GM10847 (cell line): ENCODE data around the gene CS.

Experiments
- POLR2A ChIP-seq: IDR thresholded peaks from 2 replicates; pipeline ENCODE4 v1.6.1; 2011; ENCODE audit not compliant: insufficient read length; ENCODE audit errors: extremely low read depth

CS gene

GRCh38 chr12:56326533-56326932 is 26.4 kb upstream of the CS start:
- no peak for TF ChIP-seq POLR2A

GRCh38 chr12:56326126-56326525 is 26.0 kb upstream of the CS start:
- no peak for TF ChIP-seq POLR2A

DNA sequence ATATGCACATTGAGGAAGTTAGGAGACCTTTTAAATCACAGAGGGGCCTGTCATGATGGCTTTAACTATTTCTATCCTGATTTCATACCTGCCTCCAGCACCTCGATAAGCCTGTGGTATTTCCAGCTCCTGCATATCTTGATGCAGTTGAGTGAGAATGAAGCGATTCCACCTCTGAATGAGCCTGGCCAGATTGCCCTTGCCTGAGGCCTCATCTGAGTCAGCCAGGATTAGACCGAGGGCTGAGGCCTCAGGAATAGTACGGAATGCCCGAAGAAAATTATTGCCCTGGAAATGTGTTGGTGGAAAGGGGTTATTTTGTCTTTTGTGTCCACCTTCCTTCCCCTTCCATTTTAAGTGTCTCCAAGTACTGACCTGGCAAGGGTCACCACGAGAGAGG is 24.1 kb upstream of the CS start:
- no peak for TF ChIP-seq POLR2A

DNA sequence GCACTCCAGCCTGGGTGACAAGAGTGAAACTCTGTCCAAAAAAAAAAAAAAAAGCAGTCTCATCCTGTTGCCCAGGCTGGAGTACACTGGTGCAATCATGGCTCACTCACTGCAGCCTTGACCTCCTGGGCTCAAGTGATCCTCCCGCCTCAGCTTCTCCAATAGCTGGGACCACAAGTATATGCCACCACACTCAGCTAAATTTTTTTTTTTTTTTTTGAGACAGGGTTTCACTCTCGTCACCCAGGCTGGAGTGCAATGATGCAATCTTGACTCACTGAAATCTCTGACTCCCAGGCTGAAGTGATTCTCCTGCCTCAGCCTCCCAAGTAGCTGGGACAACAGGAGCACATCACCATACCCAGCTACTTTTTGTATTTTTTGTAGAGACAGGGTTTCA is 20.9 kb upstream of the CS start:
- no peak for TF ChIP-seq POLR2A

GRCh38 chr12:56317675-56318074 is 17.5 kb upstream of the CS start:
- no peak for TF ChIP-seq POLR2A

DNA sequence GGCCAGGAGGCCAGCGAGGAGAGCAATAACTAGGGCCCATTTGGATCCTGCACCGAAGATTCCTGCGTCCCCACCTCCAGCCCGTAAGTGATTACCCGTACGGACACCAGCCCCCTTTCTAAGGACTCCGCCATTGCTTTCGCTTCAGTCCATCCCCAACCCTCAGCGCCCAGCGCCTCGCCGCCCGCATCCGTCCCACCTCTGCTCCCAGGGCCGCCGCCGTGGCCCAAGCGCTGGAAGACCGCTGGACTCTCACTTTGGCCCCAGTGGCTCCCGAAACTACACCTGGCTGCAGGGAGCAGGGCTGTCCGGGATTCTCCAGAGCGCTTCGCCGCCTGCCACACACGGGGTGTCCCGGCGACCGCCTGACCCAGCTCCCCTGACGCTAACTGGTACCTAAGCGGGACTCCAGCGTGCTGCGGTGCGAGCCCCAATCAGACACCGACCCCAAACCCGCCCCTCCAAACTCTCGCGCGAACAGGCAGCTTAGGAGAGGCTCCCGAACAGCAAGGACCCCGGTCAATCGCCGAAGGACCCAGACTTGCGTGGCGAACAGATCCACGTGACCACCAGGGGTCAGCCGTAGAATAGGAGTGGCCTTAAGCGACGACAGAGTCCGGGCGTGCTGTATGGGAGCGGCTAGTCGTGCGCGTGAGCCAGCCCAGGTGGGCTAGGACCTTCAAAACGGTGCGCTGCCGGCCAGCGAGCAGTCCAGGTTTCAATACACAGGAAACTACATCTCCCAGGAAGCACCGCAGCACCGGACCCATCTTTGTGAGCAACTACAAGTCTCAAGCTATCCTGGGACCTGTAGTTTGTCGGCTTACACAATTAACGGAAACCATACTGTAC is 15.7 kb upstream of the CS start, which contains the start of gene CNPY2:
TSS of gene CNPY2 (minus strand) at position 367 of the 852 bp plus-strand sequence. CDS start 771 bp downstream, outside the sequence.
- peak; percentile 87 for TF ChIP-seq POLR2A

DNA sequence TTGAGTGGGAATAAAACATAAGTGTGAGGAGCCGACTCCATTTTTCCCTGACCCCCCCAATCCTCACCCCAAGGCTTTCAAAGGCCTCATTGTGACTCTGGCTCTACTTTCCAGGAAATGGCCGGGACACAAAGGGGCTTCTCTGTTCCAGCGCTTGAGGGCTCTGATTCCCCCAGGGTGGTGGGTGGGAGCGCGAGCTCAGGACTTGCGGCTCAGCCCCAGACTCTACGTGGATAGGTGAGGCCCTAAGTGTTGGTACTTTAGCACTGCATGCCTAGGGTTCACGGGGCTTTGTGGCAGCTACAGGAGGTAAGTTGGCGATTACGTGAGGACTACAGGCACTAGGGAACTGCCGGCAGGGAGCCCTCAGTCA is 15.1 kb upstream of the CS start:
- TF ChIP-seq POLR2A, result no peak

DNA sequence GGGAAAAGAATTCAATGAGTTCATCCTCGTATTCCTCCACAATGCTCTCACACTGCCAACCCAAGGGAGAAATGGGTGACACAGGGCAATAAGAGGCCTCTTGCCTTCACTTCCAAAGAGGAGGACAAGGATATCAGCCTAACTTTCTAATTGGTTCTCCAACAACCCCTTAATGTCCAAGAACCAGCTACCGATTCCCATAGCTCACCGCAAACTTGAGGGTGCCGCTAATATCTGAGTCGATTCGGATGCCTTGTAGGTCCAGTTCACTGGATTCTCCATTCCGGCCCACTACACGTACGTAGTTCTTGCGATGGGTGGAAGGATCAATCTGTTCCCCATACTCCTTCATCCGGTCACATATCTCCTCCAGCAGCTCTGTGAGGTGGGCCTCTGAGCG is 10.9 kb upstream of the CS start:
- TF ChIP-seq POLR2A, result no peak

DNA sequence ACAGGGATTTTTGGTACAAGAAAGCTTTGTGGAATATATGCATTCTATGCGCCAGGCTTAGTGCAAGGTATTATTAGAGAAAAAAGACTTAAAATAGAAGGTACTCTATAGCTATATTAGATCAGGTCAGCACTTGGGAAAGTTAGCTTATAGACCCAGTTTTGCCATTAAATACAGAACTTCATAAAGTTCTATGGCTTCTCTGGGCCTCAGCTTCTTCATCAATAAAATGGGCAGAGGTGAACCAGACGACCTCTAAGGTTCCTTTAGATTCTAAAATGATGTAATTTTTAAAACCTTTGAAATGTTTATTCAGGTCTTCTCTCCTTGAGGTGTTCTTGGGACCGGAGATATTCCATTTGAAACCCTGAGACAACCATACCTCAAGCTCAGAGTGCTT is 8.6 kb upstream of the CS start:
- no peak for TF ChIP-seq POLR2A

- no peak for TF ChIP-seq POLR2A
Measured at GRCh38 chr12:56307221-56307965, 7.3 kb upstream of the CS start.

DNA sequence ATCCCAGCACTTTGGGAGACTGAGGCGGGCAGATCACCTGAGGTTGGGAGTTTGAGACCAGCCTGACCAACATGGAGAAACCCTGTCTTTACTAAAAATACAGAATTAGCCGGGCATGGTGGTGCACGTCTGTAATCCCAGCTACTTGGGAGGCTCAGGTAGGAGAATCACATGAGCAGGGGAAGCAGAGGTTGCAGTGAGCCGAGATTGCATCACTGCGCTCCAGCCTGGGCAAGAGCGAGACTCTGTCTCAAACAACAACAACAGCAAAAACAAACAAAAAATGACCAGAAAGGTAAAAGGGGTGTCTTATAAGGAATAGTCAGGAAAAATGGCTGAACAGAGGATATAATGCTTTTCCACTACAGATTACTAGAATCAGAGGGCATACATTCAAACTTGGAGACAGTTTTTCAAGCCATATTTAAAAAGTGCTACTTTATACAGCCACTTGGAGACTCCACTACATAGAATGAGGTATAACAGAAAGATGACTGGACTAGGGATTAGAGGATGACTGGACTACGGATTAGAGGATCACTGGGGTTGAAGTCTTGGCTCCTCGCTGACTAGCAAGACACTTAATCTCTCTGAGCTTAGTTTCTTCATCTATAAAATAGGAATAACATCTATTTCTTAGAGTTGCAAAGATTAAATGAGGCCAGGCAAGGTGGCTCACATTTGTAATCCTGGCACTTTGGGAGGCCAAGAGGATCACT is 4.9 kb upstream of the CS start:
- TF ChIP-seq POLR2A, result no peak

DNA sequence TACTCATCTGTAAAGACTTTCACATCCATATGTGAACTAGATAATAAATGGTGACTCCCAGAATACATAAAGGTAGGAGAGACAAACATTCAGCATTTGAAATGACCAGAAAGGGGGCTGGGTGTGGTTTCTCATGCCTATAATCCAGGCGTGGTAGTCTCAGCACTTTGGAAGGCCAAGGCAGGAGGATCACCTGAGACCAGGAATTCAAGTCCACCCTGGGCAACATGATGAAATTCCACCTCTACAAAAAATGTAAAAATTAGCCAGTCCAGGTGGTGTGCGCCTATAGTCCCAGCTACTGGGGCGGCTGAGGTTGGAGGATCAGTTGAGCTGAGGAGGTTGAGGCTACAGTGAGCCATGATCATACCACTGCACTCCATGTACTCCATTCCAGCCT is 4.1 kb upstream of the CS start:
- no peak for TF ChIP-seq POLR2A

- no peak for TF ChIP-seq POLR2A
Measured at GRCh38 chr12:56300644-56301464, 724 bp upstream of the CS start.

DNA sequence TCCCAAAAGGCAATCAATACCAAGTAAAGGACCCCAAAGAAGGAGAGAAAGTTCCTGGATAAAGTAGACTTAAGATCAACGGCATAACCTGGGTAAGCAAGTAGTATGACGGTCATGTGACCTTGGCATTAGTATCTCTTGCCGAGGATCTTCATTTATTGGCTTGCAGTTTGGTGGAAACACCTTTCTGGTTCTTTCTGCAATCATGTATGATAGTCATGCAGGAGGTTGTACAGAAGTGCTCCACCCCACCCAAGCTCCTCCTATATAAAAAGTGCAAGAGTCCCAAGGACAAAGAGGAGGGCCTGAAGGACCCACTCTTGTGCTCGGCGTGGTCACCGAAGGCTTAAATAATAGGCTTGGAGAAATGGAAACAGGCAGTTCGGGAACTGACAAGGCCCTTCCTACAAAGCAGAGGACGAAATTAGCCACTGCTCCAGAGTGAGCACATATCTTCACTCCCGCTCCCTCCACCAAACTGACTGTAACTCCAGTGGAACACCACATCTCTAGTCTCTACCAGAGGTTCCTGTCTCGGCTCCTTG is 750 bp downstream of the CS start:
- no peak for TF ChIP-seq POLR2A

DNA sequence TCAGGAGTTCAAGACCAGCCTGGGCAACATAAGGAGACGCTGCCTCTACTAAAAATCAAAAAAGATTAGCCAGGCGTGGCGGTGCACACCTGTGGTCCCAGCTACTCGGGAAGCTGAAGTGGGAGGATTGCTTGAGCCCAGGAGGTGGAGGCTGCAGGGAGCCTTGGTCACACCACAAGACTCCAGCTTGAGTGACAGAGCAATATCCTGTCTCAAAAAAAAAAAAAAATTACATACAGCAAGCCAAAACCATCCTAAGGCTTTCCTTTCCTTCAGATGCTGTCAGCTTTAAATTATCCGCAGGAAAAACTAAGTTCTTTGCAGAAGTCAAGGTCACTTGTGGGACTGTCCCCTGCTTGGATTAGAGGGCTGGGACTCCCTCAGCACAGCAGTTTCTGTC is 1.3 kb downstream of the CS start:
- TF ChIP-seq POLR2A, result no peak

- no peak for TF ChIP-seq POLR2A
Measured at GRCh38 chr12:56297400-56297799, 2.7 kb downstream of the CS start.
